NCI-H2029 treated with DMSO at 0.1 percent for 48 hours (cell line): ENCODE measurements around the gene BCAT1.

Experiments used
- DNase-seq: peaks from one replicate; lab custom pipeline; 2025; lab: John Stamatoyannopoulos, UW

The BCAT1 gene

GRCh38 chr12:24769682-24770081, 179.2 kb downstream of the BCAT1 start:
- DNase-seq: no peak

GRCh38 chr12:24768415-24768814, 180.5 kb downstream of the BCAT1 start:
- DNase-seq: no peak

GRCh38 chr12:24767016-24767415, 181.9 kb downstream of the BCAT1 start:
- no peak for DNase-seq

DNA sequence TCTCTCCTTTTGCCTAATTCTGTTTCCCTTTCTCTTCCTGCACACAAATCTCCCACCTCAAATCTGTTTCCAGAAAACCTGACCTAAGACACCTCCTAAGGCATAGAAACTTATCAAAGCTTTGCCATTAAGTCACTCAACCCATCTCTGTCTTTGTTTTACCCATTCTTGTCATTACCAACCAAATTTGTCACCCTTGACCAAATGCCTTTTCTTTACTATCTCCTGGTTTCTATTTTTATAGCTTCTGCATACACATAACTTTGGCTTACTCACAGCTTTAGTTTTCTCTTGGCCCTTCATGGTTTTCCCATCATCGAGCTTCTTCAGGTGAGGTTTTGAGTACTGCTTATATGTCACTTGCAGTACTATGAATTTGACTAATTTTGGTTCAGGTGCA, 184.2 kb downstream of the BCAT1 start:
- DNase-seq: no peak

DNA sequence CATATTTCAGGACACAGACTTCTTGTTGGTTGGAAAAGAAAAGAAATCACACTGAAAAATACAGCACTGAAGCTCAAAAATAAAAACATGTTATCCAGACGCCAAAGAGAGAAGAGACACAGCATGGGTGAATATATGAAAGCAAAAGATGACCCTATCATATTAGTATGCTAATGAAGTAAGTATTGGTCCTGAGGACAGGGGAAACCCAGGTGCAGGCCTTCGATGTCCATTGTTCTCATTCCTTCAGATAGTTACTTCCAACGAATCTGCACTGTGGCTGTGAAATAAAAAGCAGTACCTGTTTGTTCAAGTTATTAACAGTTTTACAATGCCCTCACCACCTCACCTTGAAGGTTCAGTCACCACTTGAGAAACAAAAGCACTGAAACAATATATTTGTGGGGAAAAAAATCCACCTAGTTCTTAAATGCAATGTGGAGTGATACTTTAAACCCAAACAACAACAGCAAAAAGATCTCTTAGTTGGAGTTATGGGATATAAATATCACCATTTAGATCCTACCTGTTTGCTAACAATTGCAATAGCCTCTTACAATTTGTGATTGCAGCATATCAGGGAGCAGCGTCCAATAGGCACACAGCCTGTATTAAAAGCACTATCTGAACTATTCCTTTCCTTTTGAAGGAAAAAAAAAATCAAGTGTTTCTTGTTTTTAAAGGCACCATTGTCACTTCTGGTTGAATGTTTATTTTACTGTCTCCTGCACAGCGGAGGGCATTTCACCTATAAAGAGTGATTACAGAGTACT, 188.1 kb downstream of the BCAT1 start:
- DNase-seq: no peak

DNA sequence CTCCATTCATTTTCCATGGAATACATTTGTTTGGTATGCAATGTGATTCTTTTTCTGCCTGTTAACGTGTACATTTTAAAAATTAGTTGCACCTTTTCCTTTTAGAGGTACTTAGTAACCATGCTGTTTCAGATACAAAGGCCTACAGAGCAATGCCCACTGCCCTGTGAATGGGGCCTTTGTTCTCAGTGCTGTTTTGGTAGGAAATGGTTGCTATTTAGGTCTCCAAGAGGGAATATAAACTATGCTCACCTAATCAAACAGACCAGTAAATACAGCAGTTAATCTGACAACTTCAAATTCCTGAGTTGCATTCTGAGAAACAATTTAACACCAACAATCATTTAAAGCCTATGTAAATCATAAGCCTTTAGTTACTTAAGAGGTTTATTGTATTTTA, 188.7 kb downstream of the BCAT1 start:
- DNase-seq: no peak
